Spinal cord (tissue), 10 donors: ENCODE results near the gene TMEM117. TPM values are rescaled to one million over a fixed set of nuclear protein-coding genes. Genes with fewer than 3 reads are reported as not detected.

Source experiments
- DNase-seq, 6 donors: peaks; one replicate each; pipeline versions ENCODE4 v3.0.0 to v3.0.0-alpha.2; 2013 to 2015; ENCODE audit warnings: low spot score in 6 of 6, low read depth in 4 of 6
- H3K27ac ChIP-seq: one replicate; pipeline ENCODE4 v1.5.1; 2013; ENCODE audit warnings: low read depth, low read length, control low read depth
- H3K27me3 ChIP-seq: one replicate; pipeline ENCODE4 v1.6.1; 2013; ENCODE audit warnings: low read length; ENCODE audit not compliant: control insufficient read depth, insufficient read depth
- H3K36me3 ChIP-seq: one replicate; pipeline ENCODE4 v1.6.1; 2013; ENCODE audit warnings: low read length; ENCODE audit not compliant: control insufficient read depth, insufficient read depth
- H3K4me1 ChIP-seq: one replicate; pipeline ENCODE4 v1.6.1; 2013; ENCODE audit warnings: low read length; ENCODE audit not compliant: control insufficient read depth, insufficient read depth
- H3K4me3 ChIP-seq: one replicate; pipeline ENCODE4 v1.5.1; 2013; ENCODE audit warnings: low read depth, low read length, control low read depth
- H3K9me3 ChIP-seq: one replicate; pipeline ENCODE4 v1.6.1; 2013; ENCODE audit warnings: low read length; ENCODE audit not compliant: control insufficient read depth, insufficient read depth
- WGBS: methylation state at CpG from one replicate; pipeline ENCODE4 v1.1.5; 2013; ENCODE audit warnings: missing lambda C conversion rate; ENCODE audit not compliant: insufficient coverage; 5-methylcytosine and 5-hydroxymethylcytosine counted together
- polyA plus RNA-seq, 2 donors: library from polyadenylated mRNA; unstranded; fragments of 120-200 nt; gene quantifications; one replicate each; pipeline ENCODE4 v1.2.1, GENCODE V29; 2013; ENCODE audit not compliant: insufficient read length in 2 of 2
- total RNA-seq, 2 donors: library from RNA; depleted of rRNA in 1 of 2; stranded (reverse); fragments of 120-200 nt in 1 of 2; fragments of >200 nt in 1 of 2; gene quantifications; one replicate each; pipeline versions ENCODE4 v1.2.3 to v1.2.4, GENCODE V29; 2013 to 2014
- donor health status: healthy.

TMEM117 gene
- total and polyA plus RNA-seq, 4 donors: 14.7 to 52.8 (median 23.1) TPM

DNA sequence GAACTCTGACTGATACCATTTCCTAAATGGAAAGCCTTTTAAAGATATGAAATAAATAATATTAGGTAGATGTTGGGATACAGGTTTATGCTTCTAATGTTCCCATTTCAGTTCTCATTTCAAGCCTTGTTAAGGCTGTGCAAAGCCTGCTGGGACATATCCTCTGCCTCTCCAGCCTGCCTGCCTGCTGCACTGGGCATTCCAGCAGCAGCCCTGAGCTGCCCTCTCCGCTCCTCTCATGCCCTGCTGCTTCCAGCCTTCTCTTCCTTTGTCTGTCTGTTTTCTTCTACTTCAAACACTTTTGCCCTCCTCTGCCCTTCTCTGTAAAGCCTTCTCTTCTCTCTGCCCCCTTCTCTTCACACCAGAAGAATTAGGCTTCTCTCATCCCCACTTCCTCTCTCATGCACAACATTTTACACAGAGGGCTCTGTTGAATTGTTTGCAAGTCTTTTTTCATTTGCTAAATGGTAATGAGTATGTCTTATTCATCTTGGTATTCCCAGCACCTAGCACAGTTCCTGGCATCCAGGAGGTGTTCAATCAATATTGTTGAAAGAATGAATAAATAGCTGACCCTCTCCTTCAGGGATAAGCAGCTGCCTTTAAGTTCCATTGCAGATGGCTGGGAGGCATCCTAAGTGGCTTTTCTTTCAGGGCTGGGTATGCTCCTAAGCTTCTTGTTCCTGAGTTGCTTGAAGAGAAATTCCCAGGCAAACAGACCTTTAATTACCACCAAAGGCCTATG, 292.3 kb downstream of the TMEM117 start:
- DNase-seq: peak in 4 of 6 donors; percentile 2 to 67 (median 28)
- WGBS: 32% methylated on average over 1 of the region's 1 CpG
- H3K27me3 ChIP-seq: no peaks in the 10 kb centered on the region
- peaks cover 1% of the 10 kb centered on the region for H3K9me3 ChIP-seq
- H3K4me3 ChIP-seq: no peak overlapping the region
- H3K36me3 ChIP-seq: no peaks in the 10 kb centered on the region
- peaks cover 8% of the 10 kb centered on the region for H3K4me1 ChIP-seq
- H3K27ac ChIP-seq: peak overlapping the region; percentile 53

DNA sequence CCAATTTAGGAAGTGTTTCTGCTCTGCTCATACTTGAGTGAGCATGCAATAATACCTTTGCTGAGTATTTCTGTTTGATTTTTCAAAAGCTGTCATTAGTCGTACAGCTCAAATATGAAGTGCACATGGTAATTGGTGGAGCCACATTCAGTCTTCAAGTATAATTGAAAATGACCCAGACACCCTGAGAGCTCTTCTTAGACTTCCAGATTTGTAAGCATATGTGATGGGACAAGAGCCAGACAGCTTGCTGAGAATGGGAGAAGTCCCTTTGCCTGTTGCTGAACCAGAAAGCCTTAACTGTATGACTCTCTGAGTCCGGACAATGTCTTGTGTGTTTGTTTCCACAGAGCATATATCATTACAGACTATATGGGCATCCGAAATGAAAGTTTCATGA, 307.3 kb downstream of the TMEM117 start:
- Histone ChIP-seq H3K4me1 (no peaks in the 10 kb centered on the region), H3K27me3 (no peaks in the 10 kb centered on the region), H3K4me3 (no peak overlapping the region), H3K27ac (no peak overlapping the region), H3K36me3 (no peaks in the 10 kb centered on the region), H3K9me3 (no peaks in the 10 kb centered on the region)
- 80% methylated on average over 1 of the region's 3 CpGs for WGBS
- peak in 1 of 6 donors; percentile 82 for DNase-seq

DNA sequence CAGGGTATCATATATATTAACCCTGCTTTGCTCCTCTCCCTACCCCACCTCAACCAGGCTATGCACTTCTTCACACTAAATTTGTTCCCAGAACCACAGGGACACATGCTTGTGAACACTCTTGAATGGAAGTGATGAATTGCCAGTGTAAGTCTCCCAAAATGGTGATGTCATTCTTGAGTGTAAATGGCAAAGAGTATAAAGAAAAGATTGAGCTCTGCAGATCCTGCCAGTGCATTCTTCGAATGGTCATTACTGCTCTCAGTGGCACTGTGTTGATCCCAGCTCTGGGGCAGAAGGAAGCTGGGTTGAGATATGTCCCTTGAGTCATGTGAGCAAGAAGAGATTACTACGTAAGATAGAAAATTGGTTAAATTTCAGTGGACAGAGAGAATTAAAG, 313.1 kb downstream of the TMEM117 start:
- Histone ChIP-seq H3K9me3 (no peaks in the 10 kb centered on the region), H3K27ac (no peak overlapping the region), H3K4me3 (no peak overlapping the region), H3K4me1 (no peaks in the 10 kb centered on the region), H3K36me3 (no peaks in the 10 kb centered on the region), H3K27me3 (no peaks in the 10 kb centered on the region)
- peak in 2 of 6 donors; percentile 33 to 59 for DNase-seq
- WGBS: 14% methylated on average over 1 of the region's 2 CpGs

DNA sequence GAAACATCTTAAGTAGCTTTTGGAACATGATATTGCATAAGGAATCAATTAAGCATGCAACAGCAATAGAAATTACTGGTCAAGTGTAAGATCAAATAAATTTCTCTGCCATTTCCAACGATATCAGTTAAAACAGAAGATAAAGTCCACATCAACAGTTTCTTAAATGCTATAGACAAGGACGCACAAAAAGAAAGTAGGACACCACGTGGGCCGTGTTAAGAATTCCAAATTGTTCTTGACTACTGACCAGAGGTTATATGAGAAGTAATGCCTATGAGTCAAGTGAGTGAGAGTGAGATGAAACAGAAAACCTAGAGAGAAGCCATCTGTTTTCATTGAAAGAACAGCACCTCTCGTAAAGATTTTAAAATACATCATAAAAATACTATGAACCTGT, 318.2 kb downstream of the TMEM117 start:
- H3K27ac ChIP-seq: no peak overlapping the region
- H3K4me1 ChIP-seq: no peaks in the 10 kb centered on the region
- H3K27me3 ChIP-seq: no peaks in the 10 kb centered on the region
- WGBS: 71% methylated on average over 3 of the region's 5 CpGs
- no peaks in the 10 kb centered on the region for H3K36me3 ChIP-seq
- no peak for DNase-seq
- H3K4me3 ChIP-seq: no peak overlapping the region
- H3K9me3 ChIP-seq: no peaks in the 10 kb centered on the region

DNA sequence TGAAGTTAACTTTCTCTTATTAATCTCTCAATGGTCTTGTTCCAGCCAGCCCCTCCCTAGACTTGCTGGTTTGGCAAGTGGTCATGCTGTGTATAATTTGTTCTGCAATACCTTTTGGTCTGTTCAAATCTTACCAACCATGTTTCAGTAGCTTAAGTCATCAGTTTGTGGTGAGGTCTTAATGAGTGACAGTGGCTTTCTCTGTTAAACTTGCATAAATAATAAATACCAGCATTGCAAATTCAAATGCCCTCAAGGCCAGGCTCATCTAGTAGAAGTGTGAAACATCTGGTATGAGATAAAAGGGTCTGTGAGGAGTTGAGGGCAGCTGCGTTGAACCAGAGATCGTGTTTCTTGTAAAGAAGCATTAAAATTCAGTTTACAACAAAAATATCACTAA, 319.5 kb downstream of the TMEM117 start:
- WGBS: no CpG with 5 or more reads among the region's 2 CpGs
- H3K36me3 ChIP-seq: no peaks in the 10 kb centered on the region
- H3K4me1 ChIP-seq: no peaks in the 10 kb centered on the region

DNA sequence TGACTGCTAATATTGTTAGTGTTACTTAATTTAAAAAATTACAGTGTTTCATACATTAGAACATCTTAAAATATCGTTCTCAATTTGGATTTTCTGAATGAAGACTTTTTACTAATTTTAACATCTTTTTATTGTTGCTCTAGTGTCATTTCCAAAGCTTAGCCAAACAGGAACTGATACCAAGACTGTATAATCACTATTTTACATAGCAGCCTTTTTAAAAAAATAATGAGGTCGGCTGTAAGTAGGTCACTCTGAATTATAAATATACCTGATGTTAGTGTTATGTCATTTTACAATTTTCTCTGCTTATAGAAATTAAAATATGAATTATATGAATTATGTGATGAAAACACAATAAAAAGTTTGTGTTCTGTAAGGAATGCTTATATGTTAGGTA, 321.5 kb downstream of the TMEM117 start:
- H3K36me3 ChIP-seq: no peaks in the 10 kb centered on the region
- H3K9me3 ChIP-seq: no peaks in the 10 kb centered on the region
- DNase-seq: no peak
- H3K4me3 ChIP-seq: no peak overlapping the region
- no peaks in the 10 kb centered on the region for H3K4me1 ChIP-seq
- no peaks in the 10 kb centered on the region for H3K27me3 ChIP-seq
- no peak overlapping the region for H3K27ac ChIP-seq
- WGBS: no CpG with 5 or more reads among the region's 2 CpGs

More for the DNA sequence above, 319.5 kb downstream of the TMEM117 start:
- Histone ChIP-seq H3K9me3 (no peaks in the 10 kb centered on the region), H3K27ac (no peak overlapping the region), H3K27me3 (no peaks in the 10 kb centered on the region), H3K4me3 (no peak overlapping the region)
- DNase-seq: no peak

DNA sequence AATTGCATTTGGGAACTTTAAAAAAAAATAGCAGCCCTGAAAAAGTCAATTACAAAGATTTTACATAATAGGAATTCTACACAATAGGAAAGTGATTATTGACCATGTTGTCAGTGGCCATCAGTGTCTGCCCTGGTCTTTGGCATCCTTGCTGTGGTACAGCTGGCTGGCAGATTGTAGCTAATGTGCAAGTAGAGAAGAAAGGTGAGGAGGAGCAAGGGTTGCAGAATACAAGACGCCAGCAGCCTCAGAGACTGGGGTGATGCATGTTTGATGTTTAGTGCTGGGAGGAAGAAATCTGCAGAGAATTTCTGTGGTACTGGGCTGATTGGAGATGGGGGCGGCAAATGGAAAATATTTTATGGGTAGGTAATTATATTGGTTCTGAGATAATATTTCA, 322.9 kb downstream of the TMEM117 start:
- Histone ChIP-seq H3K27me3 (no peaks in the 10 kb centered on the region), H3K4me3 (no peak overlapping the region), H3K36me3 (no peaks in the 10 kb centered on the region), H3K4me1 (no peaks in the 10 kb centered on the region), H3K9me3 (no peaks in the 10 kb centered on the region), H3K27ac (no peak overlapping the region)
- peak in 1 of 6 donors; percentile 13 for DNase-seq
- whole genome bisulfite sequencing: 71% methylated on average over 2 of the region's 2 CpGs

DNA sequence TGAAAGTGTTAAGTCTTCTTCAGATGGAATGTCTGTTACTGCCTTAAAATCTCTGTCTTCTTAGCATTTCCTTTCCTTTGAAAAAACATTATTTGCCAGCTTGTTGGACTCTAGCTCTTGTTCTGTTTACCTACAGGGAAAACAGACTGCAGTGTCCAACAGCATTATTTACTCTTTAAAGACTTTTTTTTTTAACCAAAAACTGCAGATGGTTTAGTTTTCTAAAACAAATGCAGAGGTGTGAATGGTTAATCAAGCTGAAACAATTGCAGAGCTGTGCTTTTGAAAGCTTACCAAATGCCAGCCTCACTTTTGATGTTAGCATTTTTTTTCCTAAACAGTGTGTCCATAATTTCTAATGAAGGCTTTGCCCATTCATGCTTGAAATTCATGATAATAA, 323.3 kb downstream of the TMEM117 start:
- Histone ChIP-seq H3K27me3 (no peaks in the 10 kb centered on the region), H3K36me3 (no peaks in the 10 kb centered on the region), H3K9me3 (no peaks in the 10 kb centered on the region), H3K4me1 (no peaks in the 10 kb centered on the region), H3K4me3 (no peak overlapping the region), H3K27ac (no peak overlapping the region)
- DNase-seq: peak in 2 of 6 donors; percentile 24 to 47

DNA sequence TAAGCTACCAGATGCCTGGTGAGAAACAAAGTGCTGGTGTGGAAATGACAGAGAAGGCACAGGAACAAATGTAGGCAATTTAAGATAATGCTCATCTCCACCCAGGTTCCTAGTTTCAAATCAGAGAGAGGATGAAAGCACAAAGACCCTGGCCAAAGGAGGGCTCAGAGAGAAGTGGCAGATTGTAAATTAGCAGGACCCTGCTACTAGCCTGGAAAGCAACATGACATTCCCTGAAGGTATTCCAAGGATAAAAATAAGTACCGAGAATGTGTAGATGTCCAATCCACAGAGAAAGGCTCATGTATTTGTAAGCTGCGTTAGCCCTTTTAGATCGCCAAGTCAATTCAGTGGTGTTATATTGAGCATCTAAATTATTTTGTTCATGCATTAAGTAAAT, 324.0 kb downstream of the TMEM117 start:
- DNase-seq: peak in 1 of 6 donors; percentile 21
- Histone ChIP-seq H3K4me1 (no peaks in the 10 kb centered on the region), H3K27me3 (no peaks in the 10 kb centered on the region), H3K36me3 (no peaks in the 10 kb centered on the region), H3K27ac (no peak overlapping the region), H3K4me3 (no peak overlapping the region), H3K9me3 (no peaks in the 10 kb centered on the region)
- WGBS: no CpG with 5 or more reads among the region's 3 CpGs

DNA sequence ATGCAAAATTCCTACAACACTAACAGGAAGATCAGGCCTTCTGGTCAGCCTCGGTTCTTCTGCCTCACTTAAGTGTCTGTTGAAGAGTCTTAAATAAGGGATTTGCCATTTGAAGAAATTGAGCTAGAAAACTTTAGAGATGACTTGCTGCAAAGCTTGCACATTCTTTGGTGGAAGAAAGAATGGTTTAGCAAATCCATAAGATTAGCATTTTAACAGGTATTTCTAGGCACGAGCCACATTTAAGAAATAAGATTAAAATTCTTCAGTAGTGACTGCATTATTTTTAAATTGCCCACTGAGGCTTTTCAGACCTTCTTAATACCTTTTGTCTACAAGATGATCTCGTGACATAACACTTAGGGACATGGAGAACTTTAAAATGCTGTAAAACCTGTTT, 327.1 kb downstream of the TMEM117 start:
- H3K4me1 ChIP-seq: no peaks in the 10 kb centered on the region
- no peaks in the 10 kb centered on the region for H3K27me3 ChIP-seq
- no CpG with 5 or more reads among the region's 3 CpGs for WGBS
- no peaks in the 10 kb centered on the region for H3K36me3 ChIP-seq
- H3K4me3 ChIP-seq: no peak overlapping the region
- no peaks in the 10 kb centered on the region for H3K9me3 ChIP-seq
- no peak overlapping the region for H3K27ac ChIP-seq
- no peak for DNase-seq
